Measurements from ENCODE around the gene KCTD21.

Gene KCTD21

DNA sequence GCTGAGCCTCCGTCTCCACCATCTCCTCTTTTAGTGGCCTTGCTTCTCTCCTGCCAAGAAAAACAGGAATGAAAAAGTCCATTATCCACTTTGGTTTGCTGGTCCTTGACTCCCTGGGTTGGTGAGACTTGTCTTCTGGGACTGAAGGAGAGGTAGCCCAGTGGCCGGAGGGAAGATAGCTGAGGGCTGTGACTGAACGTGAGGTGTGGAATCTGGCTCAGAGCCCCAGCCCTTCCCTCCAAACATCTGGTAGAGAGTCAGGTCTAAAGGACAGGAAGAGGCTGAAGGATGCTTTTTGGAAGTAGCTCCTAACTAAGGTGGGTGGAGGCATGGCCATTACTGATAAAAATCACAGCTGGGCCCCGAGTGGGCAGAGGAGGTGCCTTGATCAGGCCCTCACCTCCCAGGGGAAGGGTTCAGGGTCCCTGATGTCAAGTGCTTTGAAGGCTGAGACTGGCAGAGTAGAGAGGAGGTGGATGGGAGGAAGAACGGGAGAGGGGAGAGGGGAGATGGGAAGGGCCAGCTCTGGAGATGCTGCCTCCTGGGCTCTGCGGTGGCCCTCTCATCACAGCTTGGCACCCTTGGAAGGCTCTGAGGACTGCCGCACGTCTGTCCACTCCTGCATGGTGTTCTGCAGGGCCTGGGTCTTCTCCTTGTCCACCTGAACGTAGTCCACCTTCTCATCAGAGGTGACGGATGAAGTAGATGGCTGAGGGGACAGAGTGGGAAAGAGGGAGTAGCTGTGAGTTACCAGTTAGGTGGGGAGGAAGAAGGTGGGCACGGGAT lies 30.5 kb upstream of the KCTD21 start:
- DNase-seq (ENCODE audit: low spot score) = no peak

DNA sequence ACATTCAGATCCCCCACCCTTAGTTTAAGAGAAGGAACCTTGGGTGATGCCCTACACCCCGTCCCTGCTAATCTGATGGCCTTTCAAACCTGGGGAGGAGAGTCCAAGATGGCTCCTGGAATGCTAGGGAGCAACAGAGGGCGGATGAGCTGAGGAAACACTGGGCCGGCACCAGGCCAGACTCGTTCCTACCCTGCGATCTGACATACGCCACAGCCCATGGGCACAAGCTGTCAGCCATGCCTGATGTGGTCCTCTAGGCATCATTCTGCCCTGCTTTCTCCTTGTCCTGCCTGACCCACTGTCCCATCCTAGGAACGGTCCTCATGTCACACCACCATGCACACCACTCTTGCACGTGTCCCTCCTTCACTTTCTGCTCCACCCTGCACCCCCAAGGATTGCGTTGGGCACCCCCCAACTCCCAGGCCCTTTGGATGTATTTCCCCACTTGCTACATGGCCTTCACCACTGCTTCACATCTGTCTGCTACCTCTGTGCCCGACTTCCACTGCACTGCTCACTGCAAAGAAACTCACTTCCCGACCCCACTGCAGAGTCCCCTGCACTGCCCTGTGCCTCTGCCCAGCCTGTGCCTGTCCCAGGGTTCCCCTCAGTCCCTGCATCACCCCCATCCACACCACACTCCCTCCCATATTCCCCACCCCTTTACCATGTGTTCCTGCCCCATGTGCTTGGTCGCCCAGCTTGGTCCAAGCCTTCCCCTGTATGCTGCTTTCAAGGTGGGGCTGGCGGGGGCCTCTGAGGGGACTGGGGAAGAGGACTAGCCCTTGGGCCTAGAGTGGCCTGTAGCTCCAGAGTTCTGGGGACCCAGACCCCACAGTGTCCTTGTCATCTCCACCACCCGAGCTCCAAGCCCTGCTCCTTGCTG lies 29.5 kb upstream of the KCTD21 start:
- DNase-seq (ENCODE audit: low spot score) = no peak

DNA sequence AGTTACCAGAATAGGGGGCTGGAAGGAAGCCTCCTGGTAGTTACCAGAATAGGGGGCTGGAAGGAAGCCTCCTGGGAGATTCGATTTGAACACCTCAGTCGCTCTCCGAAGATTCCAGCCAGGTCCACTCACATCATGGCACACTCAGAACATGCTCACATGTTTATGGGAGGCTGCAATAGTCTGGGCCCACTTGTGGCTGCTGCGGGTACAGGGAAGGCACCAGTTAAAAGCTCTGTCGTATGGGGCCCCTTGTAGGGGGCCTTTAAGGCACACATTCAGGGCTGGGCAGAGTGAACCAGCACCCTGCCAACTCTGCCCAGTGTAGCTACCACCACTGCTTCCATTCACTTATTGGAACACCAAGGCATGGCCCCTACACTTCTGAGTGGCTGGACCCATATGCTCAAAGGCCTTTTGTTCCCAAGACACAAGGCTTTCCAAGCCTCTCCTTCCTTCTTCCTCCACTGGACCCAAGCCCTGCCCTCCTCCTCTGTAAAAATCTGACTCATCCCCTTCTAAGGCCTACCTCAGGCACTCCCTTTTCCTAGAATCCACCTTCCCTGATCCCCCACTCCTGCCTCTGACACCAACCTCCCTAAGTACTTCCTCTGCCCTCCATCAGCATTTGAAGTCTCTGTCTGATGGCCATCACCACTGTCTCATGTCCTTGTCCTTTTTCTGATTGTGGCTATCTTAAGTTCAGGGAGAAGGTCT lies 28.3 kb upstream of the KCTD21 start:
- DNase-seq (ENCODE audit: low spot score) = no peak

DNA sequence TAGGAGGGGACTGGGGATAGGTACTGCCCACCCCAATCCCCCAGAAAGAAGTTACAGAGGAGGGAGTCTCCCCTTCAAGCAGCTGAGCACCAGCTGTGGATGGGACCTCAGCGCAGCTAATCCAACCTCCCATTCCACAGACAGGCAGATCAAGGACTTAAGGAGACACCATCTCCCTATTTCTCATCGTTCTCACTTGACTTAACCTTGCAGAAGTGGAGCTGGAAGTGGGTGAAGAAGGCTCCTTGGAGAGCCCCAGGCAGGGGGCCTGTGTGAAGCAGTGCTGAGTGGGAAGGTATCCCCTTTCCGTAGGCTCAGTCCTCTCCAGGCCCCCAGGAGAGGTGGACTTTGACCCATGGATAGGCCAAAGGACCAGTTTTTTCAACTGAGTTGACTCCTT lies 27.6 kb upstream of the KCTD21 start:
- DNase-seq (ENCODE audit: low spot score) = no peak

DNA sequence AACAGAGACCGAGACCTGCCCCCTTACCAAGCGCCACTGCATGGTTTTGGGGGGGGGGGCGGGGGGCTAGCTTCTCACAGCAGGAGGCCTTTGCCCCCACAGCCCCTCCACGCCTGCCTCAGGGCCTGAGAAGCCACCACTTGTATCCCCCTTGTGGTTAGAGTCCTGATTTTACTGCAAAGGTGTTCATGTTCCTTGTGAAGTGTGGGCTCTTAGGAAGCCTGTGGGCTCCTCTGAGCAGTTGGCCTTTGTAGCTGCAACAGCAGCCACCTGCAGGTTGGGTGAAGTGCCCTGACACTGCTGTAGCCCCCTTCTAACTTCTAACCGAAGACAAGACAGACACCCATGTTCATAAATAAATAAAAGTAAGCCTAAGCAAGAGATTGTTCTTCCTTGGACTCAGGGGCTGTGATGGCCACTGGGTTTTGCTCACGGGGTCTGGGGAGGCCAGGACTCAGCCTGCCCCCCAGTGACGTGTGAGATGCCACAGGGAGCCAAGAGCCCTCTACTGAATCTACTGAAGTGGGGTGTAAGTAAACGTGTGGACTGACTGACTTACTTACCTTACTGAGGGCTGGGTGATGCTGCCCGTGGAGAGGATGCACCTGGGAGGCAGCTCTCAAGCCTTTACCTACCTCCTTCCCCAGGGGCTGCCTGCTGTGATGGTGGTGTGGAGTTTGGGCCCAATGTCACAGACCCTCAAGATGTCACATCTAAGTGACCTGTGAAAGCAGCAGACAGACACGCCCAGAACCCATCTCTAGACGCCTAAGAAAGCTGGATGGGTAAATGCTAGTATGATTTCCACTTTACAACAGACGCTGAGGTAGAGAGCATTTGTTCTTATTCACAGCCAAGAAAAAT lies 26.1 kb upstream of the KCTD21 start:
- no peak for DNase-seq (ENCODE audit: low spot score)

DNA sequence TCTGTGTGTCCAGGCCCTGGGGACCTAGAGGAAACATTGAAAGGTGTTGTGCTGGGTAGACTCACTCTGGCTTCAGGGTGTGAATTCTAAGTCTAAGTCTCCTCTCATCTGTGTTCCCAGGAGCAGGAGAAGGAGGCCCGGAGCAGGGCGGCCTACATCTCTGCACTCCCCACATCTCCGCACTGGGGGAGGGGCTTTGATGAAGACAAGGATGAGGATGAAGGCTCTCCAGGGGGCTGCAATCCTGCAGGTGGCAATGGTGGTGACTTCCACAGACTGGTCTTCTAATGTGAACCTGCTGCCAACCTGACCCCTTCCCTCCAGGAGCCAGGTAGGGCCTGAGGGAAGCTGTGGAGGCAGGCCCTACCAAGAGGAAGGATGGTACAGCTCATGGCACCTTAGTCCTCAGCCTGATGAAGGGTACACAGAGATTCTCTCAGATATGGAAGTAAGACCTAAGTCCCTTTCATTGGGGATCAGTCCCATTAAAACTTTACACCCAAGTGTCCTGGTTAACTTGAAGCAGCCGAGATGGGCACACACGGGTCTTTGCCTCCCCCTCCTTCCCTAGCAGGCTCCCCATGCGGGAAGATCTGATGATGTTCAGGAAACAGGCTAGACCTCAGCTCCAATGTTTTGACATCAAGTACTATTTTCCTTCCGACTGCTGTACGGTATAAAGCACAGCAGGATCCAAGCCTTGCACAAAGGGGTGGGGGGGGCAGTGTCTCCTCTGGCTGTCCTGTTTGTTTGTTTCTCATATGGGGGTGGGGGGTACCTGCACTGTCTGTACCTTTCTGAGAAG lies 25.3 kb upstream of the KCTD21 start:
- DNase-seq (ENCODE audit: low spot score) = no peak

DNA sequence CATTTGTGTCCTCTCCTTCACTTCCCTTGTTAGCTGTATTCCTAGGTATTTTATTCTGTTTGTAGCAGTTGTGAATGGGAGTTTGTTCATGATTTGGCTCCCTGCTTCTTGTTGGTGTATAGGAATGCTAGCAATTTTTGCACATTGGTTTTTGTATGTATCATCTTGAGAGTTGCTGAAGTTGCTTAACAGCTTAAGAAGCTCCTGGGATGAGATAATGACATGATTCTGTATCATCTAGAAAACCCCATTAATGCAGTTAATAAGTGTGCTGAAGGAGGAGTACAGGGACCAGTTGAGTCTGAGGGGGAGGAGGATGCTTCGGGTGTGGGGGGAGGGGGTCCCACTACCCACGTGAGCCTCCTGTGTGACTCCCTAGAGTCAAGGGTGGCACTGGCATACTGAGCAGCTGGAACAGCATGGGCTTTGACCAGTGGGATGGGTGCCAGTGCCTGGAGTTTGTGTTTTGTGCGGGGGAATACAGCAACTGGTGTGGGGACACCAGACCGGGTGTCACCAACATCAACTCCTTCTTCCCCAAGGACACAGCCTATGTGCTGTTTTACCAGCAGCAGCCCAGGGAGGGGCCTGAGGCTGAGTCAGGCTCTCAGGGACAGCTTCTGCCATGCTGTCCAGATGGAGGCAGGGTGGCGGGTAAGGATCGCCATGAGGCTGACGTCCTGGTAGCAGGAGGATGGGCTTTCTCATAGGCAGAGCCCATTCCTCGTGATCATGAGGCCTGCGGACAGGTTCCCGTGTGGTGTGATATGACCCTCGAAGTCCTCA lies 24.4 kb upstream of the KCTD21 start:
- no peak for DNase-seq (ENCODE audit: low spot score)

- no peak for DNase-seq (ENCODE audit: low spot score)
Observed at GRCh38 chr11:78211565-78211964, 23.1 kb upstream of the KCTD21 start.

DNA sequence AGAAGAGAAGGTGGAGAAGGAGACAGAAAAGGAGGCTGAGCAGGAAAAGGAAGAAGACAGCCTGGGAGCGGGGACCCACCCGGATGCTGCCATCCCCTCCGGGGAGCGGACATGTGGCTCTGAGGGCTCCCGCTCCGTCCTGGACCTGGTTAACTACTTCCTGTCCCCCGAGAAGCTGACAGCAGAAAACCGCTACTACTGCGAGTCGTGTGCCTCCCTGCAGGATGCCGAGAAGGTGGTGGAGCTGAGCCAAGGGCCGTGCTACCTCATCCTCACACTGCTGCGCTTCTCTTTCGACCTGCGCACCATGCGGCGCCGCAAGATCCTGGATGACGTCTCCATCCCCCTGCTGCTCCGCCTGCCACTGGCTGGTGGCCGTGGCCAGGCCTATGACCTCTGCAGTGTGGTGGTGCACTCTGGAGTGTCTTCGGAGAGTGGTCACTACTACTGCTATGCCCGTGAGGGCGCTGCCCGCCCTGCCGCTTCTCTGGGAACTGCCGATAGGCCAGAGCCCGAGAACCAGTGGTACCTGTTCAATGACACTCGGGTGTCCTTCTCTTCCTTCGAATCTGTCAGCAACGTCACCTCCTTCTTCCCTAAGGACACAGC lies 21.7 kb upstream of the KCTD21 start:
- no peak for DNase-seq (ENCODE audit: low spot score)

DNA sequence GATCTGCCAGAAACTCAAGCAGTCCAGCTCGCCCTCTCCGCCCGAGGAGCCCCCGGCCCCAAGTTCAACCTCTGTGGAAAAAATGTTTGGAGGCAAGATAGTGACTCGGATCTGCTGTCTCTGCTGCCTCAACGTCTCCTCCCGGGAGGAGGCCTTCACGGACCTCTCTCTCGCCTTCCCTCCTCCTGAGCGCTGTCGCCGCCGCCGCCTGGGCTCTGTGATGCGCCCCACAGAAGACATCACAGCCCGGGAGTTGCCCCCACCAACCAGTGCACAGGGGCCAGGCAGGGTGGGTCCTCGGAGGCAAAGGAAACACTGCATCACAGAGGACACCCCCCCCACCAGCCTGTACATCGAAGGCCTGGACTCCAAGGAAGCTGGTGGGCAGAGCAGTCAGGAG lies 21.1 kb upstream of the KCTD21 start:
- no peak for DNase-seq (ENCODE audit: low spot score)

- no peak for DNase-seq (ENCODE audit: low spot score)
Observed at GRCh38 chr11:78208257-78209165, 20.1 kb upstream of the KCTD21 start.

- no peak for DNase-seq (ENCODE audit: low spot score)
Observed at GRCh38 chr11:78207532-78208256, 19.3 kb upstream of the KCTD21 start.

DNA sequence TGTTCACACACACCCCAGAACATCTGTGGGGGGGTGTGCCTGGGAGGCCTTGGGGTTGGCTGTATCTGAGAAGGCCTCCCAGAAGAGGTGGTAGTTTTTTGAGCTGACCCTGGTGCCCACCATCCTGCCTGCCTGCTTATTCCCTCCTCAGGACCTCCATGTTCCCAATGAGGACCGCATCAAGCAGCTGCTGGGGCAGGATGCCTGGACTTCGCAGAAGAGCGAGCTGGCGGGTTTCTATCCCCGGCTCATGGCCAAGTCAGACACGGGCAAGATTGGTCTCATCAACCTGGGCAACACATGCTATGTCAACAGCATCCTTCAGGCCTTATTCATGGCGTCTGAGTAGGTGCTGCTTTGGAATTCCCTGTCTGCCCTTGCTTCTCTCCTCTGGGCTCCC lies 17.3 kb upstream of the KCTD21 start:
- no peak for DNase-seq (ENCODE audit: low spot score)

- DNase-seq (ENCODE audit: low spot score) = no peak
Observed at GRCh38 chr11:78205256-78205655, 16.8 kb upstream of the KCTD21 start.

DNA sequence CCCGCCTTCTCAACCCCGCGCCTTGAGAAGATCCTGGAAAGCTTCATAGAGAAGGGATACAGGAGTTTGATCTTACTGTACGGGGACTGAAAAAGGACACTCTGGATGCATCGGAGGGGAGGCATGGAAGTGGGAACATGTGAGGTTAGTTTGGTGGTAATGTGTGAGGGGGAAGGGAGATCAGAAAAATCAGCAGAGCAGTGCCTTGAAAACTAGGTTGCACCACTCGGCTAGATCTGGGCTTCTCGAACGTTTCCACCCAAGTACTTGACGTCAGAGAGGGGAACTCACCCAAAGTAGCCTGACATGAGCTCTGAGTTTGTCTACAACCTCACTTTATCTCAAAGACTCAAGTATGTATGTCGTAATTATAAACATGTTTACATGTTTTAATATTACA lies 14.8 kb upstream of the KCTD21 start:
- DNase-seq (ENCODE audit: low spot score) = no peak

DNA sequence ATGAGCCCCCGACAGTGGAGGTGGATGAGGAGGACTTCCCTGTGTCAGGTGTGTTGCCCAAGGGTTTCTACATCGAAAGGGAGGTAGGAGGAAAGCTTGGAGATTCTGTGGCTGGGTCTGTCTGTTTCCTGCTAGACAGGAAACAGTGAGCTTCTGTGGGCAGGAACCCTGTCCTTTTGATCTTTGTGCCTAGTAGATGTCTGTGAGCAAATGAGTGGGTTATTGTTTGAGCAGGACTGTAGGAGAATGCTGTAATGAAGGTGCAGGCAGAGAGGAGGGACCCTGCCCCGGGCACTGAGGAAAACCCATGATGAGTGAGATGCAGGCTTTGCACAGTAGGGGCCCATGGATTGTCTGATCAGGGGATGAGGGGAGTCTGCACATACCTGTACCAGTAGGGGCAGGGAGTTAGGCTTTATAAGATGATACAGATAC lies 14.3 kb upstream of the KCTD21 start:
- DNase-seq (ENCODE audit: low spot score) = no peak

GRCh38 chr11:78201096-78201818 lies 12.8 kb upstream of the KCTD21 start:
- DNase-seq (ENCODE audit: low spot score) = no peak
